Forelimb muscle (tissue), 1 donor: ENCODE results near the gene SART1. TPM values are rescaled to one million over a fixed set of nuclear protein-coding genes. Genes with fewer than 3 reads are reported as not detected.
A peak's percentile ranks its signal among the peaks of the same experiment; 100 is the strongest.

Source experiments
- DNase-seq: peaks from one replicate; pipeline ENCODE4 v3.0.0-alpha.2; 2013; ENCODE audit warnings: low read depth
- polyA plus RNA-seq: library from polyadenylated mRNA; unstranded; fragments of 120-200 nt; gene quantifications from one replicate; pipeline ENCODE4 v1.2.1, GENCODE V29; 2013; ENCODE audit not compliant: insufficient read length

SART1 gene, protein sequence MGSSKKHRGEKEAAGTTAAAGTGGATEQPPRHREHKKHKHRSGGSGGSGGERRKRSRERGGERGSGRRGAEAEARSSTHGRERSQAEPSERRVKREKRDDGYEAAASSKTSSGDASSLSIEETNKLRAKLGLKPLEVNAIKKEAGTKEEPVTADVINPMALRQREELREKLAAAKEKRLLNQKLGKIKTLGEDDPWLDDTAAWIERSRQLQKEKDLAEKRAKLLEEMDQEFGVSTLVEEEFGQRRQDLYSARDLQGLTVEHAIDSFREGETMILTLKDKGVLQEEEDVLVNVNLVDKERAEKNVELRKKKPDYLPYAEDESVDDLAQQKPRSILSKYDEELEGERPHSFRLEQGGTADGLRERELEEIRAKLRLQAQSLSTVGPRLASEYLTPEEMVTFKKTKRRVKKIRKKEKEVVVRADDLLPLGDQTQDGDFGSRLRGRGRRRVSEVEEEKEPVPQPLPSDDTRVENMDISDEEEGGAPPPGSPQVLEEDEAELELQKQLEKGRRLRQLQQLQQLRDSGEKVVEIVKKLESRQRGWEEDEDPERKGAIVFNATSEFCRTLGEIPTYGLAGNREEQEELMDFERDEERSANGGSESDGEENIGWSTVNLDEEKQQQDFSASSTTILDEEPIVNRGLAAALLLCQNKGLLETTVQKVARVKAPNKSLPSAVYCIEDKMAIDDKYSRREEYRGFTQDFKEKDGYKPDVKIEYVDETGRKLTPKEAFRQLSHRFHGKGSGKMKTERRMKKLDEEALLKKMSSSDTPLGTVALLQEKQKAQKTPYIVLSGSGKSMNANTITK
- 36.2 TPM for polyA plus RNA-seq

GRCh38 chr11:65961267-65962140 lies at the start of gene SART1:
Gene SART1, plus strand, starts transcription at chr11:65961734. Its CDS starts 47 bp downstream, at chr11:65961781.
- peak; percentile 96 for DNase-seq

DNA sequence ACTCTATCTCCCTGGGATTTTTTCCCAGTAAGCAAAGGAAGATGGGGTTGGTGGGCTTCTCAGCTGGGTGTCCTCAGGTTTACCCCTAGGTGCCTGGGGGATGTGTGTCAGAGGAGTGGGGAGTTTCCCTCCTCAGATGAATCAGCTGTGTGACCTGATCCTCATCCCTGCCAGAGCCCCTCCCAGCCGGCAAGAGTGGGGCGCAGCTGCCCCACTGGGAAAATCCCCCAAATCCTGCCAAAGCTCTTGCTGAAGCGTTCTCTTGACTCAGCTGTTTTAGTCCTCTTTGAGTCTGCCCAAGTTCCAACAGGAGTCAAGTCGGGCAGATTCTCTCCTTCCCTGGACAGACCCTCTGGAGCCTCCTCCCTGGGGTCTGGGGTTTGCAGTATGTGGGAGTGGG lies 48.7 kb upstream of the SART1 start:
- no peak for DNase-seq

- DNase-seq: no peak
Measured at GRCh38 chr11:65915101-65915820, 46.3 kb upstream of the SART1 start.

GRCh38 chr11:65915821-65916251 lies 45.7 kb upstream of the SART1 start:
- DNase-seq: no peak

DNA sequence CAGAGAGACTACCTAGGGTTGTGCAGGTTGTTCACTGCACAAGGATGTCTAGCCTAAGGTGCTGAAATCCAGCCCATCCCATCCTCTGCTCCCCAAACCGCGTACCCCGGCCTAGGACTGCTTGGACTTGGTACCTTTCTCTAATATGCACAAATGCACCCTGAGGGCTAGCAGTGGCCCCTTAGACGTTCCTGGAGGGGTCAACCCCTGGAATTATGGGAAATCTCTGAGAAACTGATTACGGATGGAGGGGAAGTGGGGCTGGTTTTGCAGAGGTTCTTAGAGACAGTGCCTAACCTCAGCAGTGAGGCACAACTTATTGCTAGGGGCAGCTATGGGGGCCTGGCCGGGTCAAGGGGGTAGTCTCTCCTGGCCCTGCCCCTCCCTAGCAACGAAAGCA lies 45.1 kb upstream of the SART1 start:
- DNase-seq: no peak

- DNase-seq: no peak
Measured at GRCh38 chr11:65917077-65917433, 44.5 kb upstream of the SART1 start.

DNA sequence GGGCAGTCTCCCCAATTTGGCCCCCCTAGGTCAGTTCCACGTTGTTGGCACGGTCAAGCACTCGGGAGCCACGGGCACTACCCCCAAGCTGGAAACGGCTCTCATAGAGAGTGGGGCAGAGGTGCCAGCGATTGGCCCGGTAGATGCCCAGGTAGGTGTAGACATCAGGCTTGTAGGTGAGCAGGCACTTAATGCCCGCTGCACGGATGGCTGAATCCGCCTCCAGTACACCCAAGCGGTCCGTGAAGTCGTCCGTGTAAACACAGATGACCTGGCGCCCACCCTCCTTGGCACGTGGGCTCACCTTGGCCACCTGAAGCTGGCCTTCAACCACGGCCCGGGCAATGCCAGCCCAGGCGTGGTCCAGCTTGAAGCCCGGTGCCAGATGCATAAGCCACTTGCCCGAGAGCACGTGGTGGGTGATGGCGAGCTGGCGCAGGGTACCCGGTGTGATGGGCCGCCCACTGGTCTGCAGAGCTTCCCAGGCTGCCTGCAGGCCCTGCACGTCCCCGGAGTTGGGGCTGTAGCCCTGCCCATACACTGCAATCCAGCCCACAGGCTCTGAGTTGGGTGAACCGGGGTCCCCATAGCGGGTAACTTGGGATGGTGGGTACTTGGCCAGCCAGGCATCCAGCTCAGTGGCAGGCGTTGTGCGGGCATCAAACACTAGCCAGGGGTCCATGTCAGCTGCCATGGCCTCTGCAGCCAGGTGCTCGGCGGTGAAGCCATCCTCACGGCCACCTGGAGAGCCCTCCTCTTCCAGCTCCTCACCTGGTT lies 43.9 kb upstream of the SART1 start:
- DNase-seq: no peak

DNA sequence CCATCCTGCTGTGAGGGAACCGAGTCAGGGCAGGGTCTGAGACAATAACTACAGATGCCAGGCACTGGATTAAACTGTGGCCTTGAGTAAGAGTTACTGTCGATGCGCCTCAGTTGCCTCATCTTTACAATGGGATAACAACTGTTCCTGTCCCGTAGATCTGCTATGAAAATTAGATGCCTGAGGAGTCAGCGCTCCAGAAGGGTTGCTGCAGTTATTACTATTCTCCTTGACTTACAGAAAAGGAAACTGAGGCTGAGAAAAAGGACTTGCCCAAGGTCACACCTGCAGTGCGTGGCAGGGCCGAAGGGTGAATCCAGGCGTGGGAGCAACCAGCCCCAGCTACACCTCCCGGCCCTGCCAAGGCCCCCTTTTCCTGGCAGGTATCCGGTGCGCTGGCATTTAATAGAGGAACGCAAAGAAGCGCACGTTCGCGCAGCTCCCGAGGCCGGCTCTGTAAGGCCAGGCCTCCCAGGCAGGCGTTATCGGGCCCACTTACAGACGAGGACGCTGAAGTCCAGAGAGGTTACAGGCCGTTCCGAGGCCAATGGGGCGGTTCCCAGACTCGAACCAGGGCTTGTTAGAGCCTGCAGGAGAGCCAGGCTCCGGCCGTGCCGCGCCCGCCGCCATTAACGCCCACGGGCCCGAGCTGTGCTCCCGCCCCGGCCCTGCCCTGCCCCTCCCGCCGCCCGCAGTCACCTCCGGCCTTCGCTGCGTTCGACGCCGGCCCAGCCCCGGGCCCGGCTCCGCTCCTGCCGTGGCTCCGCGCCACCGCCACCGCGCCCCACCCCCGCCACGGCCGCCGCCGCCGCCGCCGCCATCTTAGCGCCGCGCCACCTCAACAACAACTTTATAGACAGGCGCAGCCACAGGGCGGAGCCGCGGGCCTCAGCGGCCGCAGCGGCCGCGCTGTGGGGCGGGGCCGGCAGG lies 43.1 kb upstream of the SART1 start, which contains the start of gene C11orf68:
Gene C11orf68 (minus strand): TSS at position 852 of the 930 bp plus-strand sequence. CDS start 31 bp downstream, at position 821.
- DNase-seq: peak; percentile 72

DNA sequence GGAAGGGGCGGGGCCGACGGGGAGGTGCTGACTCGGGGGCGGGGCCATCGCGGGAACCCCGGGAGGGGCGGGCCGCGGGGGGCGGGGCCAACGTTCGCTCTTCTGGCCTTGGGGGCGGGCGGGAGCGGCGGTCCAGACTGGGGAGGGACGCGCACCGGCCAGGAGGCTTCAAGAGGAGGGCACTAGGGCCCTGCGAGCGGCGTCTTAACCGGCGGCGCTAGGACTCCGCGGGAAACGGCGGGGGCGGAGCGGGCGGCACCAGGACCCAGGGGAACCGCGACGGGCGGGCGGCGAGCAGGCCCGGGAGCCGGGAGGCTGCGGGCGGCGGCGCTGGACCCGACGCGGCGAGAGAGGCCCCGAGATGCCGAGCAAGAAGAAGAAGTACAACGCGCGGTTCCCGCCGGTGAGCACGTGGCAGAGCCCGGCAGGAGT lies 42.4 kb upstream of the SART1 start, which contains the start of gene DRAP1:
Gene DRAP1 (plus strand): TSS at position 286 of the 432 bp plus-strand sequence. CDS start 76 bp downstream, at position 362.
- DNase-seq: peak; percentile 83

- DNase-seq: no peak
Measured at GRCh38 chr11:65919573-65920371, 41.8 kb upstream of the SART1 start.

- no peak for DNase-seq
Measured at GRCh38 chr11:65920372-65920802, 41.1 kb upstream of the SART1 start.

GRCh38 chr11:65921033-65921555 lies 40.4 kb upstream of the SART1 start:
- DNase-seq: no peak

DNA sequence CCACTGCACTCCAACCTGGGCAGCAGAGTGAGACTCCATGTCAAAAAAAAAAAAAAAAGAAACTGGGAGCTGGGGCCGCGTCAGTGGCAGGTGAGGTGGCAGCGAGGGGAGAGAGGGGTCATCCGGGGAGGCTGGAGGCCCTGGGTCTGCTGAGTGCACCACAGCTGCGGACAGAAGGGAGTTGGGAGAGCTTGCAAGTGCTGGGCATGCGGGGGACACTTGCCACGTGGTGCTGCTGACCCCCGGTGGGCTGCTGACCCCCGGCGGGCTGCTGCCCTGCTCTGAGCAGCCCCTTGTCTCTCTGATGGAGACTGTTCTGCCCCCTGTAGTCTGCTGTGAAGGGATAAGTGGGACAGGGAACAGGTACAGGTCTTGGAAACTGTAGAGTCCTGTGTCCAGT lies 39.7 kb upstream of the SART1 start:
- DNase-seq: no peak

DNA sequence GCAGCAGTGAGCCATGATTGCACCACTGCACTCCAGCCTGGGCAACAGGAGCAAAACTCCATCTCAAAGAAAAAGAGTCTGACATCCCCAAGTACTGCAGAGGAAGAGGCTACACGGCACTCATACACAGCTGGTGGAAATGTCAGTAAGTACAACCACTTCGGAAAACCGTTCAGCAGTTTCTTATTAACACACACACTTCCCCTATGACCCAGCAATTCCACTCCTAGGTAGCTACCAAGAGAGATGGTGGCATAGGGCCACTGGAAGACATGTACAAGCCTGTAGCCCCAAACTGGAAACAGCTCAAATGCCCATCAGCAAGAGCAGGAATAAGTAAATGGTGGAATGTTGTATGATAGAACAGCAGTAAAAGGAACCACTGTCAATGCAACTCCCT lies 39.0 kb upstream of the SART1 start:
- DNase-seq: no peak

GRCh38 chr11:65925397-65925796 lies 36.1 kb upstream of the SART1 start:
- no peak for DNase-seq

- no peak for DNase-seq
Measured at GRCh38 chr11:65927904-65928397, 33.6 kb upstream of the SART1 start.

GRCh38 chr11:65928667-65929066 lies 32.9 kb upstream of the SART1 start:
- DNase-seq: no peak
